Activated naive CD8-positive, alpha-beta T cell (primary cell): ENCODE data around the gene DDI1.

Experiments
- H3K27ac Mint-ChIP-seq: one replicate; pipeline ENCODE4 v1.8.0; 2021; ENCODE audit warnings: mixed read lengths
- H3K27me3 Mint-ChIP-seq: one replicate; pipeline ENCODE4 v1.8.0; 2021; ENCODE audit warnings: mixed read lengths
- H3K36me3 Mint-ChIP-seq: one replicate; pipeline ENCODE4 v1.8.0; 2021; ENCODE audit warnings: mixed read lengths
- H3K4me1 Mint-ChIP-seq: one replicate; pipeline ENCODE4 v1.8.0; 2021; ENCODE audit warnings: low read depth, mixed read lengths
- H3K4me3 Mint-ChIP-seq: one replicate; pipeline ENCODE4 v1.8.0; 2021; ENCODE audit warnings: mild to moderate bottlenecking, mixed read lengths
- H3K9me3 Mint-ChIP-seq: one replicate; pipeline ENCODE4 v1.8.0; 2021; ENCODE audit warnings: low read depth, mixed read lengths

DDI1 gene

DNA sequence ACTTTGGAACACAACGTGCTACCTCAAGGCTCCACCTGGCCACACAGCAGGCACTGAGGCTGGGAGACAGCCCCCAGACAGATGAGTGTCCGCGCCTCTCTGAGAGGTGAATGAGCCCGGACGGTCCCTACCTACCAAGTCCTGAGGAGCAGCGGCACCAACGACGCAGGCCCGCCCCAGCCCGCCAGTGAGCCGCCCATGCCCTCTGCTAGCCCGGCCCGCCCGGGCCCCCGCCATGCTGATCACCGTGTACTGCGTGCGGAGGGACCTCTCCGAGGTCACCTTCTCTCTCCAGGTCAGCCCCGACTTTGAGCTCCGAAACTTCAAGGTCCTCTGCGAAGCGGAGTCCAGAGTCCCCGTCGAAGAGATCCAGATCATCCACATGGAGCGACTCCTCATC is at the start of gene DDI1:
DDI1 (plus strand) TSS at position 53 of the 400 bp plus-strand sequence; CDS start at position 236, 183 bp downstream.
- Mint-ChIP-seq H3K27me3 (no peaks in the 10 kb centered on the region), H3K36me3 (no peaks in the 10 kb centered on the region), H3K27ac (no peak within 1 kb of the TSS), H3K4me1 (no peaks in the 10 kb centered on the region), H3K4me3 (no peak within 1 kb of the TSS), H3K9me3 (no peaks in the 10 kb centered on the region)

DNA sequence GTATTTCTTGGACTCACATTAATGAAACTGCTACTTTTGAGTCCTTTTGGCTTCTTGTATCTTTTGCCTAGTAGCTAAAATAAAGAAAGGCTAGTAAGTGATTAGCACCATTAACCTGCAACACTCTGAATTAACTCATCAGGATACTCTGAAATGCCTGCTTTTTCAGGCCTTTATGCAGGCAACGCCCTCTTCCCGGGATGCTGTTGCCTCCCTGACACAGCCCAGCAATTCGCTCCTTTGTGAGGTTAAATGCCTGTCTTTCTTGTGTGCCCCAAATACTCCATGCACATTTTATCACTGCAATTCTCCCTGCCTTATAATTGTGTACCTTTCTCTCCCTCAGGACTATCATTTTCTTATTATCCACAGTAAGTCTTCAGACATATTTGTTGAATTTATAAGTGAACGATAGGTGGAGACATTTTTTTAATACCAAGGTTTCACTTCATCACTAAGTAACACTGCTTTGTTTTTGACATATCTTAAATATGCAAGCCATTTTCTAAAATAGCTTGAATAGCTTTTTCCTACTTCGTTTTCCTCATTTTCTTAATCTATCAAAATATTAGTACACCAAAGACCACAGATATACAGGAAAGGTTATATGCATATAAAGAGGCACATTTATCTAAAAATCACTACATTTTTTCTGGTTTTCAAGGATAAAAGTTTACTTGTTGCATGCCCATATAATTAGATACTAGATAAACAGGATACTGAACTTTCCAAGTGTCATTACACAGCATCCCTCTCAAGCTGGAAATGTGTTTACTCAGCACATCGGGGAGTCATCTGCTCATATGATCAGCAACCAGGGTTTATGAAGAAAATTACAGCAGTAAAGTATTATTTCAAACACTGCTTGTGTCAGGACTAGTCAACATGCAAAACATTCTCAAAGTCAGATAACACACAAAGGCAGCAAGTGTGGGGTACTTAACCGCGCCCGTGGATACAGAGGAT is 48.5 kb upstream of the DDI1 start:
- Mint-ChIP-seq H3K9me3 (no peaks in the 10 kb centered on the region), H3K36me3 (no peaks in the 10 kb centered on the region), H3K27ac (no peak overlapping the region), H3K27me3 (no peaks in the 10 kb centered on the region), H3K4me3 (no peak overlapping the region), H3K4me1 (no peaks in the 10 kb centered on the region)

DNA sequence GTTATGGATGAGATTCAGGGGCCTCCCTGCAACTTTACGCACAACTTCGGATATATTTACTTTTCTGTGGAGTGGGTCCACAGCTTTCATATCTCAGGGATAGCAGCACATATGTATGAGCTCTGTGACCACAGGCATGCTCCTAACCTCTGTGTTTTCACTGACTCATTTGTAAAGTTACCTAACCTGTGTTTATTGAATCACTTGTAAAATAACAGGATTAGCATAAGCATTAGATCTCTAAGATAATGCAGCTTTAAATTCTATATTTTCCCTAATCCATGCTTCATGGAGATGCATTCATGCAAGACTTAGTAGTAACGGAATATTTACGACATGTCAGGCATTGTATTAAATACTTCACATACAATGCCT is 47.9 kb upstream of the DDI1 start:
- Mint-ChIP-seq H3K36me3 (no peaks in the 10 kb centered on the region), H3K4me1 (no peaks in the 10 kb centered on the region), H3K9me3 (no peaks in the 10 kb centered on the region), H3K4me3 (no peak overlapping the region), H3K27ac (no peak overlapping the region), H3K27me3 (no peaks in the 10 kb centered on the region)

DNA sequence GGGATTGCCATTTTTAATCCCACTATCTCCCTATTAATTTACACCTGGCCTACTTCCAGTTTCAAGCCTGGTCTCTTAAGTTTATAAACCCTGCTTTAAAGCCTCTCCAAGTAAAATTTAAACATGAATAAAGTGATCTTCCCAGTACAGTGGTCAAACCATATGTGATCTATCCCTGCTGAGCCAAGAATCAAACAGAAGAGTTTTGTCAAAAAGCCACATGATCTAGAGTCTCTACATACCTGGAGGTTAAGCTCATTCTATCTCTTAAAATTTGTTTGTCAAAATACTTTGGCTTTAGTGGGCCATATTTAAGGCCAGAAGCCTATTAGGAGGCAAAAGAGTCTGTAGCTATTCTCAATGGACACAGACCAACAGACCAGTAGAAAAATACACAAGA is 42.9 kb upstream of the DDI1 start:
- Mint-ChIP-seq H3K4me1 (no peaks in the 10 kb centered on the region), H3K36me3 (no peaks in the 10 kb centered on the region), H3K9me3 (peaks cover 2% of the 10 kb centered on the region), H3K27me3 (no peaks in the 10 kb centered on the region), H3K4me3 (no peak overlapping the region), H3K27ac (no peak overlapping the region)

DNA sequence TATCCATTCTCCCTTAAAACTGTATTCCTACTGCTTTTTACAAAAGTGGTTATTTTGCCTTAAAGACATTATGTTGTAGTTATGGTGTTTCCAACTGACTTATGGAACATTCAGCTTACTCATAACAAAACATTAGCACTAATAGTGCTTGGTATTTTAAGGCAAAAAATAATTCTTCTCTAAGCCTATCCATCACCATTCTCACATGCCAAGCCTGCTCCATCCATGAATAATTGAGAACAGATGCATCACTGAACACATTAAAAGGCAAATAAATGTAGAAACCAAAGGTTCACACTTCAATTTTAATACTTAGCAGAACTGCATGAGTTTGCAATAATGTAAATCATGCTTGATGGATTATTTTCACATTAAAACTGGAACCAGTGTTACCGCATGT is 42.3 kb upstream of the DDI1 start:
- Mint-ChIP-seq H3K27ac (no peak overlapping the region), H3K36me3 (no peaks in the 10 kb centered on the region), H3K4me3 (no peak overlapping the region), H3K27me3 (no peaks in the 10 kb centered on the region), H3K4me1 (no peaks in the 10 kb centered on the region), H3K9me3 (peaks cover 4% of the 10 kb centered on the region)

DNA sequence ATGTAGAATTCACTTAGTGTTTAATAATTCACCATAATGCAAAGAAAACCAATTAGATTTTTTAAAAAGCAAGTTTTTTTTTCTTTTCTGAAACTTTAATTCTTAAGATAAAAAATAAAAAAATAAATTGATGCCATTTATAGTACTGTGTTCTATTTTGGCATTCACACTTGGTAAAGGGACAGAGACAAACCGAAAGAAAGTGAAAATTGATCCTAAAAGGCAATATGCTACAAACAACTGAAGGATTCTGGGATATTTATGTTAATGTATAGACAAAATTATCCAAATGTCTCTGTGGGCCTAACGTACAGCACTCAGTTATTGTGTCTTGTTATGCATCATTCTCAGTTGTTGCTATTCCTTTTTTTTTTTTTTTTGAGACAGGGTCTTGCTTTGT is 41.9 kb upstream of the DDI1 start:
- Mint-ChIP-seq H3K36me3 (no peaks in the 10 kb centered on the region), H3K27me3 (no peaks in the 10 kb centered on the region), H3K27ac (no peak overlapping the region), H3K4me3 (no peak overlapping the region), H3K9me3 (peaks cover 4% of the 10 kb centered on the region), H3K4me1 (no peaks in the 10 kb centered on the region)

DNA sequence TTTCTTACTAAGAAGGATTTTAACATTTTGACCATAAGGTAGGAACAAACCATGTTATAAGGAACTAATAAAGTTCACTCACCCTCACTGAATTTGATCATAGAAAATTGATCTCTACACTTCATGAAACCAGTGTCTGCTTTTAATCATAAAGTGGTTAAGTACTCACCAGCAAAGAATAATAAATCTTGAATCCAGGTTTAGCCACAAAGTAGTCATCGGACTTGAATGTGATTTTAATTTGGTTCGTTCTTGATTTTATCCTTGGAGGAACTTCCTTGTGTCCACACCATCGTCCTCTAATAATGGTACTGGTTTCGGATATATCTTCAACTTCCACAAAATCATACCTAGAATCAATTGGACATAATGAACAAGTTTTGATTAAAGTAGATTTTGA is 40.5 kb upstream of the DDI1 start:
- Mint-ChIP-seq H3K27me3 (no peaks in the 10 kb centered on the region), H3K4me1 (no peaks in the 10 kb centered on the region)

DNA sequence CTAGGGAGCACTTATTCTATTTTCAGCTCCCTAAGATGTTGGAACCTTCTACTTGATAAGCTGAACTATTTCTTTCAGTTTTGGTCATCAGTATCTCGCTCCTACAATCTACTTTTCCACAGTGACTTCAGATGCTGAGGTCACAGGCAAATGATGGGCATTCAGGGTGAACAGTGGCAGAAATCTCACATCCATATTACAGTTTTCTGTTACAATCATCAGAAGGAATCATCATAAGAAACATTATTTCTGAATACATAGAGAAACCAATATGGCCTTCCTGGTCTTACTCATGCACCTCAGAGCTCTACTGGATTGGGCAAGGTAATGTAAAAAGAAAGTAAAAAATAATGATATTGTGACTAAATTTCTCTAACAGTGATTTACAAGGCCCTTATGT is 39.4 kb upstream of the DDI1 start:
- H3K27ac Mint-ChIP-seq, result no peak overlapping the region
- H3K4me1 Mint-ChIP-seq, result no peaks in the 10 kb centered on the region
- peaks cover 4% of the 10 kb centered on the region for H3K9me3 Mint-ChIP-seq
- H3K4me3 Mint-ChIP-seq, result no peak overlapping the region
- no peaks in the 10 kb centered on the region for H3K27me3 Mint-ChIP-seq
- H3K36me3 Mint-ChIP-seq, result no peaks in the 10 kb centered on the region

More for the DNA sequence above, 40.5 kb upstream of the DDI1 start:
- Mint-ChIP-seq H3K9me3 (peaks cover 4% of the 10 kb centered on the region), H3K4me3 (no peak overlapping the region), H3K27ac (no peak overlapping the region), H3K36me3 (no peaks in the 10 kb centered on the region)

DNA sequence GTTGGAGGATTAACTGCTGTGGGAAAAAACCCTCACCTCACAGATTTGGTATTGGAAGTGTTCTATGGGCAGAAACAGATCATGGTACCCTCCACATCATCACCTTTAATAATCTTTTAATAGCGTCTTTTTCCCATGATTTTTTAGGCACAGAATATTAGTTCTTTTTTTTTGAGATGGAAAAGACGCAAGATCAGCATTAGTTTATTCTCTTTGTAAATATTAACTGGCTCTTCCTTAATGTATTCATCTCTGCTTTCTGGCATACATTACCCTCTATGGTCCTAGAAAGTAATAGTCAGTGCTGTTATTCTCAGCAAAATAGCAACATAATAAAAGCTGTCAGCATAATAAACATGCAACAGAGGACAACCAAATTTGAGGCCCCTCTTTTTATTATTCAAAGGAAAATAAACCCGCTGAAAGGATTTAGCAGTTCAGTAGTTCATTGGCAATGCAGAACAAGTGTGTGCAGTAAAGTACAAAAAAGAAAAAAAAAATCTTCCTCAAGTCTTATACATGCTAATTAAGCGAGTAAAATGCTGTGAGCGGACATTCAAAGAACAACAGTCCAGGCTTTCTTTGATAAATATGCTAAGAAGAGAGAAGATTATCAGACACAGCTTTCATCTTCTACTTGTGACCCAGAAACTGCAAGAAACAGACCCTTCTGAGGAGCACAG is 37.5 kb upstream of the DDI1 start:
- no peak overlapping the region for H3K4me3 Mint-ChIP-seq
- H3K27ac Mint-ChIP-seq, result no peak overlapping the region
- H3K4me1 Mint-ChIP-seq, result no peaks in the 10 kb centered on the region

DNA sequence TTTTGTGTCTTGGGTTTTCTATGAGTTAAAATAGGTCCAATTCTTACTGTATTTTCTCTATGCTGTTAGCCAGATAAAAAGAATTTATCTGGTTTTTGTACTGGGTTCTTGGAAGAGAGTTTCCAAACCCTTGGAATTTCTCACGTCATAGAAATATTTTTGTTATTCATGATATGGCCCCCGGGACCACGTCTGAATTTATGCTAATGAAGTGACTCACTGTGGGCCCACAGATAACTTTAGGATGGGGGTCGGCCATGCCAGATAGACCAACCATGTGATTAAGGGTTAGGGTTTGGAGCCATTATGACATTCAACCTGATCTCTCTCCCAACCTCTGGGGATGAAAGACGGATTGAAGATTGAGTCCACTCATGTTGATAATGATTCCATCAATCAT is 35.6 kb upstream of the DDI1 start:
- H3K9me3 Mint-ChIP-seq, result peaks cover 4% of the 10 kb centered on the region
- H3K27me3 Mint-ChIP-seq, result no peaks in the 10 kb centered on the region
- no peaks in the 10 kb centered on the region for H3K36me3 Mint-ChIP-seq
- no peak overlapping the region for H3K4me3 Mint-ChIP-seq
- no peaks in the 10 kb centered on the region for H3K4me1 Mint-ChIP-seq
- H3K27ac Mint-ChIP-seq, result no peak overlapping the region

More for the DNA sequence above, 37.5 kb upstream of the DDI1 start:
- Mint-ChIP-seq H3K27me3 (no peaks in the 10 kb centered on the region), H3K36me3 (no peaks in the 10 kb centered on the region), H3K9me3 (peaks cover 4% of the 10 kb centered on the region)

DNA sequence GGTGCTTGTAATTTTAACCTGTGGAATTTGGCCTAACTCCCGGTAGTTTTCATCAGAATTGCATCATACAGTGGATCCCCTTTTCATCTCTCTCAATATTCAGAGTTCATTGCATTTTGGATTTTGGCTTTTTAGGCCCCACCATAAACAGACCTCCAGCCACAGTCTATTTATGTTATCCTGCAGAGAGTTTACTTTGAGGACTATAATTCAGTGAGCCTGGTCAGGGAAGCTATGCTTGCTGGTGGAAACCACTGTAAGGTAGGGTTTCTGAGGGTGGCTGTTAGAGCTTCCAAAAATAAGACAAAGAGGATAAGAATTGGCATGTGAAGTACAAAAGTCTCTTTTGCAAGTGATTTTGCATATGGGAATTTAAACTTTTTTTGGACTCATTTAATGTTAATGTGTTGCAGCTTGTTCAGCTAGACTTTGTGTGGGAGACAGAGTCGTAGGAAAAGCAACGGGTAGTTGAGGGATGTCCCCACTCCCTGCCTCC is 34.8 kb upstream of the DDI1 start:
- no peak overlapping the region for H3K4me3 Mint-ChIP-seq
- no peaks in the 10 kb centered on the region for H3K27me3 Mint-ChIP-seq
- no peaks in the 10 kb centered on the region for H3K36me3 Mint-ChIP-seq
- peaks cover 4% of the 10 kb centered on the region for H3K9me3 Mint-ChIP-seq
- no peak overlapping the region for H3K27ac Mint-ChIP-seq
- H3K4me1 Mint-ChIP-seq, result no peaks in the 10 kb centered on the region

DNA sequence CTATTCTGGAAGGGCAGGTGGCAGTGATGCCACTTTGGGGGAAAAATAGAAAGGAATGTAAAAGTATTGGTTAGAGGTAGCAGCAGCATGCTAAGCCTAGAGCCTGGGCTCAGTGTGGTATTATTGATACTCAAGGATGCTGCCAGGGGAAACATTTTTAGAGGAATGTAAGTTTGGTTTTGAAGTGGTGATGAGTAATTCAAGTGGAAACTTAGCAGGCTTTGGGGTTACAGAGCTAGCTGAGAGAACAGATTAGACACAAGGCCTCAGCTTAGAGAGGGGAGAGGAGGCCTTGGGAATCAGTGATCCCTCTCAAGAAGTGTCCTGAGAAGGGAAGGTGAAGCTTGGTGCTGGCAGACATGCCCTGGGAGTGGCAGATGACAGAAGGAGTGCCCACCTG is 32.9 kb upstream of the DDI1 start:
- Mint-ChIP-seq H3K9me3 (peaks cover 2% of the 10 kb centered on the region), H3K4me3 (no peak overlapping the region), H3K36me3 (no peaks in the 10 kb centered on the region), H3K4me1 (no peaks in the 10 kb centered on the region), H3K27ac (no peak overlapping the region), H3K27me3 (no peaks in the 10 kb centered on the region)

DNA sequence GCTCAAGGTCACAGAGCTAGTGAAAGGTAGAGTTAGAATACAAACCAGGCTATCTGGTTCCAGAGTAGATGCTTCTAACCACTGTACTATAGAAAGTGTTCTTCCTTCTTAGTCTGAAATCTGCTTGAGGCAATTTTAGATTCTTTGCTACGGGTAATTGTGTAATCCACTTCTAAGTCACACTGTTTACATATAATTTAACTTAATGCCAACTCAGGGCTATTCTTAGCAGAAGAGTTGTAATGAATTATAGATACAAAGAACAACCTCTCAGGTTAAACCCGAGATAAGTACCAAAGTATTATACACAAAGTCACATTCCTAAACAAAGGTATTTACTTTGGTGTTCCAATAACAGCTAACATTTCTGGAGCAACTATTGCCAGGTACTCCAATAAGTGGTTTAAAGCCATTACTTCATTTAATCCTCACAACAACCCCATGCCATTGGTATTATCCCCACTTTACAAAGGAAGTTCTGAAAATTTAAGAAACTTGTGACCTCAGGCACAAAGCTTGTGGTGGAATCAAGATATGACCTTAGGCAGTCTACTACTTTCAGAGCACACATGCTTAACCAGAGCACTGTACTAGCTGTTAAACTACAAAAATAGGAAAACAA is 31.1 kb upstream of the DDI1 start:
- Mint-ChIP-seq H3K4me1 (no peaks in the 10 kb centered on the region), H3K27me3 (no peaks in the 10 kb centered on the region), H3K36me3 (no peaks in the 10 kb centered on the region), H3K4me3 (no peak overlapping the region), H3K27ac (no peak overlapping the region), H3K9me3 (no peaks in the 10 kb centered on the region)

DNA sequence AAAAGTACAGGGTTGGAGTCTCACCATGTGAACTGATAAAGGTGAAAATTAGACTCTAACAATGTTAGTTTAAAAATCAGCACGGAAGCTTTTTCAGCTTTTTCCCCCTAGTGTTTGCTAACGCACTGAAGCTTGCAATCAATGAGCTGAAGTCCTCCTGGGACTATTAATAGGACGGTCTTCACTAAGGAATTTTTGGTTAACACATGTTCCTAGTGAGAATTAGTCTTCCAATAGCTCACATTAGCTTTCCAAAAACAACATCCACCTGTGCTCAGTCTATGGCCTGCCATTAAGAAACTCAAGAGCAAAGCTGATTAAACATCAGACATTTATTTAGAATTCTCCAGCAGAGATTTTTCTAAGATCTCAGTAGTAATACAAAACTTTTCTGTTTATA is 26.7 kb upstream of the DDI1 start:
- Mint-ChIP-seq H3K27ac (no peak overlapping the region), H3K27me3 (no peaks in the 10 kb centered on the region), H3K36me3 (no peaks in the 10 kb centered on the region), H3K9me3 (no peaks in the 10 kb centered on the region), H3K4me3 (no peak overlapping the region), H3K4me1 (no peaks in the 10 kb centered on the region)

DNA sequence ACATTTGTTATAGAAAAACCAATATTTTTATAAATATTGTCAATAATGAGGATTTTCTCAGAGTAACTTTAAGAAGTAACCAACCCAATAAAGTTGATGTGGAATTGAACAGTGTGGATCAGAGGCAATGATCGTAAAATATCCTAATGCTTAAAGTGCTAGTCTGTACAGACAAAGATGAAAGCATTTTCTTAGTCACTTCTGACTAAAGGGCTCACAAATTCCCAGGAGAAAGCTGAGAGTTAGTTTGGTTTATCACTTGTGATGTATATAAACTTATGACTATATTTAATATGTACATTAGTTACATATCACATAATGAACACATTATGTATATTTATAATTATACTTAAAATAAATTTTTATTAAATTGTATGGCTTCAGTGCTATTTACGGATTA is 25.4 kb upstream of the DDI1 start:
- H3K27me3 Mint-ChIP-seq, result no peaks in the 10 kb centered on the region
- H3K4me1 Mint-ChIP-seq, result no peaks in the 10 kb centered on the region
- no peaks in the 10 kb centered on the region for H3K9me3 Mint-ChIP-seq
- H3K36me3 Mint-ChIP-seq, result no peaks in the 10 kb centered on the region
- H3K4me3 Mint-ChIP-seq, result no peak overlapping the region
- no peak overlapping the region for H3K27ac Mint-ChIP-seq
